ENCODE measurements around the gene CST5. TPM values are rescaled to one million over a fixed set of nuclear protein-coding genes. Genes with fewer than 3 reads are reported as not detected.

CST5 gene
- total RNA-seq, 1 donor from 2014 or later = not detected

- no peak within 1 kb of the TSS for H3K27ac Mint-ChIP-seq (ENCODE audit: unreplicated experiment)
Observed at GRCh38 chr20:23826541-23827021, 53.0 kb downstream of the CST5 start, which contains the start of gene CST2. TSS of gene CST2 (minus strand) at chr20:23826729. CDS start at chr20:23826660, 69 bp downstream.

More at GRCh38 chr20:23826541-23827021, 53.0 kb downstream of the CST5 start, which contains the start of gene CST2:
- Mint-ChIP-seq H3K36me3 (ENCODE audit: low read depth) (no peaks in the 10 kb centered on the region), H3K27me3 (ENCODE audit: low read depth) (no peaks in the 10 kb centered on the region), H3K4me3 (no peak within 1 kb of the TSS), H3K4me1 (peaks cover 16% of the 10 kb centered on the region), H3K9me3 (no peaks in the 10 kb centered on the region)
- no peak for DNase-seq (ENCODE audit: low read depth, low spot score)
- no peak for TF ChIP-seq CTCF (conservative IDR thresholded peaks at IDR 0.05)

Other genes starting within 250 kb of the CST5 start
- gene CST3, start 241.8 kb downstream of the CST5 start, total RNA-seq = 145 and 146 TPM in 2 replicates
- not detected in 2 replicates for gene CST4, start 190.7 kb downstream of the CST5 start, total RNA-seq
- gene CST1, start 128.8 kb downstream of the CST5 start, total RNA-seq = not detected in 2 replicates
- not detected in 2 replicates for gene CST2, start 53.0 kb downstream of the CST5 start, total RNA-seq
- gene GGTLC1, start 109.0 kb upstream of the CST5 start, total RNA-seq = not detected in 2 replicates

All from neural crest cell (in vitro differentiated cells).